NK-92 (cell line): ENCODE data around the gene STOX2.

Experiments used
- DNase-seq: peaks from one replicate; lab custom pipeline; 2025; ENCODE audit not compliant: unreplicated experiment; lab: John Stamatoyannopoulos, UW

STOX2 gene

DNA sequence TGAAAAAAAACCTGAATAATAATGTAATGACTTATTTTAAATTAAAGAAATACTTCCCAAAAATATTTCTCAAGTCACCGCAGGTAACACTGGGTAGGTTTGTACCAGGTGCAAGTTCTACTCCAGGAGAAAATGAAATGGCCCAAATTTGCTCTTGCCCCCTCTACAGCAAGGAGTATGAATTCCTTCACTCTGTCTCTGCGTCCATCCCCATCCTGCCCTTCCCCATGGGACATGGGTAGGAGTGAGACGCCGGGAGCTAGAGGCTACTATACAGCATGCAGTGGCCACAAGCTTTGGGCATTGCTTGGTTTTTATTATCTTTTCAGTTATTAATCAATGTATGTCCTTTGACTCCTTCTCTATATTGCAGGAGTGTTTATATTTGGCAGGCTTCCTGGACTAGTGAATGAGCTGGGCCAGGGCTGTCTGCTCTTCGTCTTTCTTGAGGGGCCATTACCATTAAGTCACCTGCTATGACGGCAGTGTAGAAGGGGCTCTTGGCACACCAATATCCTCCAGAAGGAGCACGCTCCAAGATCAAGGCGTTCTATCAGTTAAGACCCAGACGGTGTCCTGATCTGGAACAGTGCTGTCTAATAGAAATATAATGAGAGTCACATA is 162.9 kb downstream of the STOX2 start:
- no peak for DNase-seq
